NCI-H226 (cell line): ENCODE data around the gene RRM2.

ENCODE experiments used
- DNase-seq: peaks from one replicate; pipeline ENCODE4 v3.0.0-alpha.2; 2015

The RRM2 gene

GRCh38 chr2:10159581-10160131, 37.1 kb downstream of the RRM2 start:
- DNase-seq = no peak

GRCh38 chr2:10160203-10160955, 37.8 kb downstream of the RRM2 start:
- DNase-seq = no peak

- peak; percentile 53 for DNase-seq
Observed at GRCh38 chr2:10161206-10161931, 38.8 kb downstream of the RRM2 start.

GRCh38 chr2:10161961-10162441, 39.5 kb downstream of the RRM2 start:
- DNase-seq = peak; percentile 67

GRCh38 chr2:10162586-10163497, 40.3 kb downstream of the RRM2 start:
- no peak for DNase-seq

- DNase-seq = no peak
Observed at GRCh38 chr2:10163498-10164486, 41.3 kb downstream of the RRM2 start.

- DNase-seq = no peak
Observed at GRCh38 chr2:10164601-10165000, 42.1 kb downstream of the RRM2 start.

- no peak for DNase-seq
Observed at GRCh38 chr2:10165282-10165681, 42.7 kb downstream of the RRM2 start.

GRCh38 chr2:10165861-10166675, 43.5 kb downstream of the RRM2 start:
- DNase-seq = no peak

GRCh38 chr2:10166676-10167292, 44.2 kb downstream of the RRM2 start:
- no peak for DNase-seq

- DNase-seq = no peak
Observed at GRCh38 chr2:10167316-10167715, 44.8 kb downstream of the RRM2 start.

- no peak for DNase-seq
Observed at GRCh38 chr2:10168221-10168620, 45.7 kb downstream of the RRM2 start.

- no peak for DNase-seq
Observed at GRCh38 chr2:10169053-10169578, 46.6 kb downstream of the RRM2 start.

- peak; percentile 83 for DNase-seq
Observed at GRCh38 chr2:10169581-10169980, 47.0 kb downstream of the RRM2 start.

GRCh38 chr2:10170256-10170655, 47.7 kb downstream of the RRM2 start:
- DNase-seq = peak; percentile 74

- DNase-seq = no peak
Observed at GRCh38 chr2:10171006-10171800, 48.7 kb downstream of the RRM2 start.

GRCh38 chr2:10172033-10172871, 49.7 kb downstream of the RRM2 start:
- no peak for DNase-seq
